Measurements from ENCODE around the gene RNF141. TPM values are rescaled to one million over a fixed set of nuclear protein-coding genes. Genes with fewer than 3 reads are reported as not detected.

The RNF141 gene
- total RNA-seq, 1 donor from 2014 or later, result 32.0 TPM

DNA sequence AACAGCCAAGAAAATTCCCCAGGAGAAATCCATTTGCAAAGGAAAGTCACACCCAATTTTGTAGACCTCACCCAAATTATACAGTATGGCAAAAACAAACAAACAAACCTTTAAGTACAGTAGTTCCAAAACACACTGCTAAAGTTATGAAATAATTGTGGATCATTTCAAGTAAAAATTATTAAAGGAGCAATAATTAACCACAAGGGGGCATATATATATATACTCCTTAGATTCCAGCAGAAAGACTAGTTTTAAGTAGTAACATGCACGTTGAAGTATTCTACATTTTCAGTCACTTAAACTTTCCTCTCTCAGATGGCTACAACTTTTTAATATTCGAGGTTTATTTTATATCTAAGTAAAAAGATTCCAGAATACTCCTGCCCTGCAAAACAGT is 26.8 kb downstream of the RNF141 start:
- H3K27ac Mint-ChIP-seq, result no peak overlapping the region
- H3K36me3 Mint-ChIP-seq (ENCODE audit: insufficient read depth), result peaks cover 5% of the 10 kb centered on the region
- DNase-seq (ENCODE audit: low spot score, unreplicated experiment), result no peak
- H3K4me3 Mint-ChIP-seq (ENCODE audit: low read depth), result no peak overlapping the region
- H3K27me3 Mint-ChIP-seq, result no peaks in the 10 kb centered on the region
- TF ChIP-seq, protein P1, sequence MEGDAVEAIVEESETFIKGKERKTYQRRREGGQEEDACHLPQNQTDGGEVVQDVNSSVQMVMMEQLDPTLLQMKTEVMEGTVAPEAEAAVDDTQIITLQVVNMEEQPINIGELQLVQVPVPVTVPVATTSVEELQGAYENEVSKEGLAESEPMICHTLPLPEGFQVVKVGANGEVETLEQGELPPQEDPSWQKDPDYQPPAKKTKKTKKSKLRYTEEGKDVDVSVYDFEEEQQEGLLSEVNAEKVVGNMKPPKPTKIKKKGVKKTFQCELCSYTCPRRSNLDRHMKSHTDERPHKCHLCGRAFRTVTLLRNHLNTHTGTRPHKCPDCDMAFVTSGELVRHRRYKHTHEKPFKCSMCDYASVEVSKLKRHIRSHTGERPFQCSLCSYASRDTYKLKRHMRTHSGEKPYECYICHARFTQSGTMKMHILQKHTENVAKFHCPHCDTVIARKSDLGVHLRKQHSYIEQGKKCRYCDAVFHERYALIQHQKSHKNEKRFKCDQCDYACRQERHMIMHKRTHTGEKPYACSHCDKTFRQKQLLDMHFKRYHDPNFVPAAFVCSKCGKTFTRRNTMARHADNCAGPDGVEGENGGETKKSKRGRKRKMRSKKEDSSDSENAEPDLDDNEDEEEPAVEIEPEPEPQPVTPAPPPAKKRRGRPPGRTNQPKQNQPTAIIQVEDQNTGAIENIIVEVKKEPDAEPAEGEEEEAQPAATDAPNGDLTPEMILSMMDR (IDR thresholded peaks at IDR 0.05; ENCODE audit: unreplicated experiment), result peak; percentile 34
- no peaks in the 10 kb centered on the region for H3K9me3 Mint-ChIP-seq (ENCODE audit: low read depth)
- no peaks in the 10 kb centered on the region for H3K4me1 Mint-ChIP-seq (ENCODE audit: low read depth)

DNA sequence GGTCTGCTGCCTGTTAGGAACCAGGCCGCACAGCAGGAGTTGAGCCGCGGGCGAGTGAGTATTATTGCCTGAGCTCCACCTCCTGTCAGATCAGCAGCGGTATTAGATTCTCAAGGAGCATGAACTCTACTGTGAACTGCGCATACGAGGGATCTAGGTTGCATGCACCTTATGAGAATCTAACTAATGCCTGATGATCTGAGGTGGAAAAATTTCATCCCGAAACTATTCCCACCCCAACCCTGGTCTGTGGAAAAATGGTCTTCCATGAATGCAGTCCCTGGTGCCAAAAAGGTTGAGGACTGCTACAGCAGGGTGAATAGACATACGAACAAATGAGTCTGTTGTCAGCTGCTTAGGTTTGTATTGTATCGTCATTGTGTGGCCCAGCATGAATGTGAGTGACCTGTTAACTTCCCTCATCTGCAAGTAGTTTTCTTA is 29.8 kb downstream of the RNF141 start:
- Mint-ChIP-seq H3K9me3 (ENCODE audit: low read depth) (no peaks in the 10 kb centered on the region), H3K27ac (no peak overlapping the region), H3K4me1 (ENCODE audit: low read depth) (no peaks in the 10 kb centered on the region), H3K36me3 (ENCODE audit: insufficient read depth) (peaks cover 5% of the 10 kb centered on the region), H3K27me3 (no peaks in the 10 kb centered on the region), H3K4me3 (ENCODE audit: low read depth) (no peak overlapping the region)
- DNase-seq (ENCODE audit: low spot score, unreplicated experiment), result no peak
- TF ChIP-seq, protein P1 (IDR thresholded peaks at IDR 0.05; ENCODE audit: unreplicated experiment), result no peak

DNA sequence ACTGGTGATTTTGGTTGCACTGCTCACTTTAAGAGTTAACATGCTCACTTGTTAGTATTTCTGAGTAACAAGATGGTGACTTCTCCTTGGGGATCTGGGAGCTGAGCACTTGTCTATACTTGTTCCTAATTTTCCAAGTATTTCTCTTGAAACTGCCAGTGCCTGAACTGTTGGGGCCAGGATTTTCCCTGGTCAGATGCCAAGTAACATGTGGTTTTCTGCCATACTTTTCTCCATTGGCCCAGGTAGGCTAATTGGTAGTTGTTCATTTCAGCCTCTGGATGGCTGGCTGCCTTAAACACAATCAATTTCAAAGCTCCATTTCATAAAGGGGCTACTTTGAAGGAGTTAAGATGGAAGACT is 35.0 kb downstream of the RNF141 start:
- H3K4me3 Mint-ChIP-seq (ENCODE audit: low read depth), result no peak overlapping the region
- no peak overlapping the region for H3K27ac Mint-ChIP-seq
- H3K27me3 Mint-ChIP-seq, result no peaks in the 10 kb centered on the region
- TF ChIP-seq, protein P1 (IDR thresholded peaks at IDR 0.05; ENCODE audit: unreplicated experiment), result no peak
- H3K36me3 Mint-ChIP-seq (ENCODE audit: insufficient read depth), result peaks cover 6% of the 10 kb centered on the region
- no peaks in the 10 kb centered on the region for H3K9me3 Mint-ChIP-seq (ENCODE audit: low read depth)
- no peaks in the 10 kb centered on the region for H3K4me1 Mint-ChIP-seq (ENCODE audit: low read depth)
- DNase-seq (ENCODE audit: low spot score, unreplicated experiment), result no peak

DNA sequence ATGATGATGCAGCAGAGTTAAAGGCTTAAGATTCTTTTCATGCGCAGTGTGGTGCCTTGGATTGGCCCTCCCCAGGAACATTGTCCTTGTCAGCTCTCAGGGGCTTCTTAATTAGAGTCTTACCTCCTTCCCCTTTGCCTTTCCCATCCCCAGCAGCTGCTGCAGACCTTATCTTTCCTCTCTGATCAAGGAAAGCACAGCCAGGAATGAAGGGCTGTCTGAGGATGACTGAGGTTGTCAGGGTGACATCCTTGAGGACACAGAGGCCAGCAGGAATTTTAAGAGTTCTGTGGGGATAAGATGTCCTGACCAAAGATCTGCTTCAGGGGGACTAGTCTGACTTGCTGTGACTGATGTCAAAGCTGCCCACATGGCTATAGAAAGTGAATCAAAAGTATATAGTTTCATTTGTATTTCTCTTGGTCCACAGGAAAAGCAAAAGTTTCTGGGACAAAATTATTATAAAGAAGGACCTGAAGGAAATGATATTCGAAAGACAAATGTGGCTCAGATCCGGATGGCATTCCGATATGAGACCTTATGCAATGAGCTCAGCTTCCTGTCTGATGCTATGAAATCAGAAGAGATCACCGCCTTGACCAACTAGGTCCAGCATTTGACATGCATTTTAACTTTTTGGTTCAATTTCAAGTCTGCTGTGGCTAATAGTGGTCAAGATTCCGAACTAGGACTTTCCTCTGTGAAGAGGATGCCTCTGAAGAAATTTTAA is 35.5 kb downstream of the RNF141 start:
- no peaks in the 10 kb centered on the region for H3K4me1 Mint-ChIP-seq (ENCODE audit: low read depth)
- DNase-seq (ENCODE audit: low spot score, unreplicated experiment), result no peak
- peaks cover 3% of the 10 kb centered on the region for H3K36me3 Mint-ChIP-seq (ENCODE audit: insufficient read depth)
- H3K27ac Mint-ChIP-seq, result no peak overlapping the region
- no peak overlapping the region for H3K4me3 Mint-ChIP-seq (ENCODE audit: low read depth)
- TF ChIP-seq, protein P1 (IDR thresholded peaks at IDR 0.05; ENCODE audit: unreplicated experiment), result no peak
- H3K9me3 Mint-ChIP-seq (ENCODE audit: low read depth), result no peaks in the 10 kb centered on the region
- H3K27me3 Mint-ChIP-seq, result no peaks in the 10 kb centered on the region

DNA sequence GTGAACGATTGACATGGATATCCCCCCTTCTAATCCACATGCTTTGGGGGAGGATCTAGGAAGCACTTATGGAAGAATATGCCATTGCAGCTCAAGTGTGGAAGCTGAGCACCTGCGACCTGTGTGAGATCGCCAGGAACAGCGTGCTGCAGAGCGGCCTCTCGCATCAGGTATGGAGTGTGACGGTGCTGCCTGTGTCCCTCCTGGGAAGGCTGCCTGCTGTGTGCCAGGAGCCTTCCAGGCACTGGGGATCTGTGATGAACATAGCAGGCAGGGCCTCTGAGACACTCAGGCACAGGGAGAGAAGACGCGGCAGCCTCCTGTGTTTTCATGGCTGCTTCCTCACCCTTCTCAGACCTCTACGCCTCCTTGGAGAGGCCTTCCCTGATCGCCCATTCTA is 36.5 kb downstream of the RNF141 start:
- DNase-seq (ENCODE audit: low spot score, unreplicated experiment), result no peak
- Mint-ChIP-seq H3K4me1 (ENCODE audit: low read depth) (no peaks in the 10 kb centered on the region), H3K4me3 (ENCODE audit: low read depth) (no peak overlapping the region), H3K36me3 (ENCODE audit: insufficient read depth) (peaks cover 4% of the 10 kb centered on the region), H3K27ac (no peak overlapping the region), H3K27me3 (no peaks in the 10 kb centered on the region), H3K9me3 (ENCODE audit: low read depth) (no peaks in the 10 kb centered on the region)
- TF ChIP-seq, protein P1 (IDR thresholded peaks at IDR 0.05; ENCODE audit: unreplicated experiment), result no peak

Data from progenitor cell of endocrine pancreas (in vitro differentiated cells).